K562 (cell line): Measurements from ENCODE around the gene SCN1B. TPM values are rescaled to one million over a fixed set of nuclear protein-coding genes. Genes with fewer than 3 reads are reported as not detected.
"Not testable (repeated sequence)": the region's sequence is repeated elsewhere in the genome, so short reads cannot be mapped to it uniquely, and the experiment has no call there.

Experiments
- ATAC-seq: fragments of 200-7000 bp; cut with Tn5 transposase; 3 replicates; pipeline ENCODE4 v1.9.1; 2020; ENCODE audit warnings: moderate library complexity
- BruUV-seq: library from RNA; stranded (reverse); fragments of 400-500 nt; replicated peaks from 2 replicates; lab custom pipeline; 2021; lab: Mats Ljungman, UMichigan
- CTCF ChIA-PET: fragments of 300-600 bp; formaldehyde crosslinking; extraction: SDS; loops from one replicate; lab custom pipeline; 2021; ENCODE audit warnings: low intra/inter-chr PET ratio; lab: Yijun Ruan, JAX
- POLR2A ChIA-PET: fragments of 300-600, 350-650 bp; sonication (Branson Sonifier 250); formaldehyde crosslinking; extraction: SDS; loops from one replicate; lab custom pipeline; 2021; ENCODE audit warnings: antibody characterized with exemption, inconsistent platforms; lab: Yijun Ruan, JAX
- DNase-seq, 4 experiments: peaks; one replicate each; pipeline versions ENCODE4 v3.0.0 to v3.0.0-alpha.2; 2011 to 2018; ENCODE audit warnings: low spot score in 3 of 4, mixed read lengths in 3 of 4; ENCODE audit errors: extremely low read depth in 1 of 4
- FAIRE-seq: peaks from 2 replicates; lab custom pipeline; 2011; peaks lifted over from hg19 to GRCh38; lab: Jason Lieb, UNC
- H2AFZ ChIP-seq: 2 replicates; pipeline ENCODE4 v1.6.0; 2011; ENCODE audit warnings: low read depth, low read length, control low read depth, inconsistent platforms
- H3K27ac ChIP-seq: fragments of 200-600 bp; 3 replicates; pipeline ENCODE4 v1.8.0; 2011; ENCODE audit warnings: low read depth, mild to moderate bottlenecking, control low read depth, inconsistent platforms, low read length, moderate library complexity, mixed read lengths; ENCODE audit errors: extremely low read depth
- H3K27me3 ChIP-seq, 2 experiments: fragments of 300-600 bp in 1 of 2; 2 replicates in 1 of 2; 3 replicates in 1 of 2; pipeline versions ENCODE4 v1.6.0 to v1.8.0; 2011; ENCODE audit warnings: inconsistent platforms in 2 of 2, low read length in 2 of 2, mild to moderate bottlenecking in 1 of 2, mixed read lengths in 1 of 2, moderate library complexity in 1 of 2; ENCODE audit not compliant: control insufficient read depth in 2 of 2, insufficient read depth in 2 of 2
- H3K36me3 ChIP-seq: fragments of 300-600 bp; 3 replicates; pipeline ENCODE4 v1.8.0; 2011; ENCODE audit warnings: mild to moderate bottlenecking, low read length, inconsistent platforms; ENCODE audit not compliant: control insufficient read depth, insufficient read depth
- H3K4me1 ChIP-seq, 2 experiments: fragments of 200-600 bp in 1 of 2; replicated peaks in 1 of 2; 2 replicates in 1 of 2; 3 replicates in 1 of 2; pipeline versions ENCODE4 v1.5.1 to v1.8.0; 2011; ENCODE audit warnings: inconsistent platforms in 2 of 2, low read length in 2 of 2, mild to moderate bottlenecking in 1 of 2, mixed read lengths in 1 of 2, moderate library complexity in 1 of 2; ENCODE audit not compliant: control insufficient read depth in 2 of 2, insufficient read depth in 2 of 2
- H3K4me2 ChIP-seq: 2 replicates; pipeline ENCODE4 v1.6.1; 2011; ENCODE audit warnings: low read length, control low read depth, inconsistent platforms, mixed read lengths; ENCODE audit not compliant: insufficient read depth
- H3K4me3 ChIP-seq: fragments of 200-600 bp; sonication (generic), shearing (Covaris generic); 2 replicates; pipeline ENCODE4 v1.5.1; 2016; ENCODE audit warnings: control low read depth, inconsistent platforms
- H3K79me2 ChIP-seq: fragments of 200-600 bp; 3 replicates; pipeline ENCODE4 v1.8.0; 2011; ENCODE audit warnings: low read length, inconsistent platforms; ENCODE audit not compliant: control insufficient read depth, insufficient read depth
- H3K9ac ChIP-seq, 2 experiments: 2 replicates each; pipeline versions ENCODE4 v1.6.0 to v1.6.1; 2011; ENCODE audit warnings: low read depth in 2 of 2, low read length in 2 of 2, control low read depth in 1 of 2, inconsistent platforms in 1 of 2, mild to moderate bottlenecking in 1 of 2, mixed read lengths in 1 of 2; ENCODE audit not compliant: insufficient read depth in 1 of 2
- H3K9me1 ChIP-seq: one replicate; pipeline ENCODE4 v1.6.0; 2011; ENCODE audit warnings: inconsistent platforms, mild to moderate bottlenecking, low read length, moderate library complexity; ENCODE audit not compliant: control insufficient read depth, insufficient read depth
- H3K9me3 ChIP-seq: replicated peaks from 2 replicates; pipeline ENCODE4 v1.5.1; 2011; ENCODE audit warnings: low read depth, low read length, inconsistent platforms; ENCODE audit not compliant: control insufficient read depth, insufficient read depth
- H4K20me1 ChIP-seq: replicated peaks from 2 replicates; pipeline ENCODE4 v1.6.1; 2011; ENCODE audit warnings: low read length, inconsistent platforms, mixed read lengths; ENCODE audit not compliant: control insufficient read depth, insufficient read depth
- CCAR2 ChIP-seq: fragments of 200-400 bp; formaldehyde crosslinking; IDR thresholded peaks from 2 replicates; pipeline ENCODE4 v1.6.1; 2017; ENCODE audit warnings: mild to moderate bottlenecking, low read depth, low read length
- GMEB1 ChIP-seq: fragments of 250-450 bp; sonication (Bioruptor Pico); IDR thresholded peaks from 2 replicates; pipeline ENCODE4 v1.4.0; 2020; ENCODE audit warnings: mild to moderate bottlenecking
- GTF2F1 ChIP-seq: IDR thresholded peaks from 2 replicates; pipeline ENCODE4 v1.6.1; 2011; ENCODE audit warnings: low read depth, low read length, improper control_type of control experiment
- HIVEP1 ChIP-seq: fragments of 250-450 bp; sonication (Bioruptor Pico); IDR thresholded peaks from 2 replicates; pipeline ENCODE4 v1.4.0; 2020; ENCODE audit warnings: mild to moderate bottlenecking
- POLR3A ChIP-seq: IDR thresholded peaks from 2 replicates; pipeline ENCODE4 v1.6.1; 2011; ENCODE audit warnings: borderline replicate concordance, mild to moderate bottlenecking, moderate library complexity; ENCODE audit not compliant: insufficient read length, insufficient read depth; ENCODE audit errors: extremely low read depth
- SMC3 ChIP-seq: conservative IDR thresholded peaks from 2 replicates; pipeline ENCODE4 v1.6.1; 2011; ENCODE audit warnings: low read depth, low read length, improper control_type of control experiment; ENCODE audit not compliant: insufficient read depth
- ZNF431 ChIP-seq: sonication (generic); formaldehyde crosslinking; IDR thresholded peaks from 2 replicates; pipeline ENCODE4 v1.8.0; 2022; ENCODE audit warnings: mild to moderate bottlenecking, missing genetic modification reagents
- WGBS: fragments of 100-300 bp; shearing (Covaris generic); methylation state at CpG from one replicate; pipeline ENCODE4 v1.1.6; 2016; ENCODE audit warnings: low coverage, mixed read lengths; ENCODE audit not compliant: insufficient coverage; ENCODE audit errors: missing lambda C conversion rate; 5-methylcytosine and 5-hydroxymethylcytosine counted together
- in situ Hi-C: fragments of 300-500 bp; cut with MboI; formaldehyde crosslinking; loops from 4 replicates; pipeline ENCODE4 v1.15.0; 2018; ENCODE audit warnings: inconsistent platforms, mixed read lengths
- intact Hi-C: fragments of 100-400 bp; cut with micrococcal nuclease; formaldehyde crosslinking; loops from 2 replicates; pipeline ENCODE4 v1.14.2; 2022
- polyA plus RNA-seq, 8 experiments: library from polyadenylated mRNA; depleted of rRNA in 4 of 8; stranded (reverse) in 5 of 8; unstranded in 3 of 8; fragments of >200 nt; fragmentation: Nextera tagmentation in 2 of 8; fragmentation: Illumina TruSeq in 1 of 8; extraction: Ambion mirVana in 2 of 8; extraction: Trizol in 1 of 8; gene quantifications; 2 replicates each; pipeline versions ENCODE4 v1.2.1 to v1.2.3, GENCODE V29; 2011 to 2014; ENCODE audit warnings: inconsistent platforms in 1 of 8, missing spikeins in 1 of 8
- total RNA-seq, 7 experiments: library from RNA; depleted of rRNA in 6 of 7; stranded (reverse); fragments of >200 nt in 6 of 7; fragmentation: Illumina TruSeq in 2 of 7; extraction: Trizol in 2 of 7; gene quantifications; 2 replicates each; pipeline versions ENCODE4 v1.2.1 to v1.2.3, GENCODE V29; 2011 to 2021; ENCODE audit warnings: low replicate concordance in 1 of 7
- TF ChIP-seq, protein P1 (sequence below): fragments of 450-650 bp; IDR thresholded peaks from 2 replicates; pipeline ENCODE4 v1.6.1; 2017; ENCODE audit warnings: antibody characterized with exemption, mild to moderate bottlenecking

The SCN1B gene
- total and polyA plus RNA-seq, 9 of the 15 experiments (the other 6 are each of a cell fraction or from before 2014, with no cell fraction given) = 0.03 to 2.5 (median 0.91) TPM

- TF ChIP-seq, protein P1, sequence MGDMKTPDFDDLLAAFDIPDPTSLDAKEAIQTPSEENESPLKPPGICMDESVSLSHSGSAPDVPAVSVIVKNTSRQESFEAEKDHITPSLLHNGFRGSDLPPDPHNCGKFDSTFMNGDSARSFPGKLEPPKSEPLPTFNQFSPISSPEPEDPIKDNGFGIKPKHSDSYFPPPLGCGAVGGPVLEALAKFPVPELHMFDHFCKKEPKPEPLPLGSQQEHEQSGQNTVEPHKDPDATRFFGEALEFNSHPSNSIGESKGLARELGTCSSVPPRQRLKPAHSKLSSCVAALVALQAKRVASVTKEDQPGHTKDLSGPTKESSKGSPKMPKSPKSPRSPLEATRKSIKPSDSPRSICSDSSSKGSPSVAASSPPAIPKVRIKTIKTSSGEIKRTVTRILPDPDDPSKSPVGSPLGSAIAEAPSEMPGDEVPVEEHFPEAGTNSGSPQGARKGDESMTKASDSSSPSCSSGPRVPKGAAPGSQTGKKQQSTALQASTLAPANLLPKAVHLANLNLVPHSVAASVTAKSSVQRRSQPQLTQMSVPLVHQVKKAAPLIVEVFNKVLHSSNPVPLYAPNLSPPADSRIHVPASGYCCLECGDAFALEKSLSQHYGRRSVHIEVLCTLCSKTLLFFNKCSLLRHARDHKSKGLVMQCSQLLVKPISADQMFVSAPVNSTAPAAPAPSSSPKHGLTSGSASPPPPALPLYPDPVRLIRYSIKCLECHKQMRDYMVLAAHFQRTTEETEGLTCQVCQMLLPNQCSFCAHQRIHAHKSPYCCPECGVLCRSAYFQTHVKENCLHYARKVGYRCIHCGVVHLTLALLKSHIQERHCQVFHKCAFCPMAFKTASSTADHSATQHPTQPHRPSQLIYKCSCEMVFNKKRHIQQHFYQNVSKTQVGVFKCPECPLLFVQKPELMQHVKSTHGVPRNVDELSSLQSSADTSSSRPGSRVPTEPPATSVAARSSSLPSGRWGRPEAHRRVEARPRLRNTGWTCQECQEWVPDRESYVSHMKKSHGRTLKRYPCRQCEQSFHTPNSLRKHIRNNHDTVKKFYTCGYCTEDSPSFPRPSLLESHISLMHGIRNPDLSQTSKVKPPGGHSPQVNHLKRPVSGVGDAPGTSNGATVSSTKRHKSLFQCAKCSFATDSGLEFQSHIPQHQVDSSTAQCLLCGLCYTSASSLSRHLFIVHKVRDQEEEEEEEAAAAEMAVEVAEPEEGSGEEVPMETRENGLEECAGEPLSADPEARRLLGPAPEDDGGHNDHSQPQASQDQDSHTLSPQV = no peak
- TF ChIP-seq ZNF431 (CRISPR knock-in tag) = no peak
- TF ChIP-seq SMC3 = no peak
- TF ChIP-seq POLR3A = no peak
- no peak for TF ChIP-seq GTF2F1
- TF ChIP-seq HIVEP1 = no peak
- no peak for TF ChIP-seq GMEB1
- no peak for TF ChIP-seq CCAR2
- TF ChIP-seq, all 486 proteins: peak for 5
These were observed 38.5 kb upstream of the SCN1B start (continued) for GRCh38 chr19:34991542-34992333.

DNA sequence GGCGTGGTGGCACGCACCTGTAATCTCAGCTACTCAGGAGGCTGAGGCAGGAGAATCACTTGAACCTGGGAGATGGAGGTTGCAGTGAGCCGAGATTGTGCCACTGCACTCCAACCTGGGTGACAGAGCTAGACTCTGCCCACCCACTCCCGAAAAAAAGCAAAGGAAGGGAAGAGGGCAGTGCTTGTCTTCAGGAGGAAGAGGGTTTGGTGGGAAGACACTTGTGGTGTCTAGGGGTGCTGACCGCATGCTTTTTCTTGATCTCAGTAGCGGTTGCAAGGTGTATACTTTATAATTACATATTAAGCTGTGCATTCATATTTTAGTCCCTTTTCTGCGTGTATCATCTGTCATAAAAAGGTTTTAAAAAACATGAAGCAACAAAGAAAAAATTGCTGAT, 37.7 kb upstream of the SCN1B start:
- DNase-seq, CTCF ChIA-PET, FAIRE-seq, intact Hi-C loops, H3K79me2 ChIP-seq, H3K4me1 ChIP-seq, H3K9me3 ChIP-seq, H3K36me3 ChIP-seq, H3K27ac ChIP-seq, H3K4me2 ChIP-seq, in situ Hi-C loops, H3K4me3 ChIP-seq, H3K9ac ChIP-seq, H3K9me1 ChIP-seq, BruUV-seq, H4K20me1 ChIP-seq, H2AFZ ChIP-seq, ATAC-seq: not testable (repeated sequence)
- WGBS = 25% methylated on average over 7 of the region's 7 CpGs
- POLR2A ChIA-PET = interaction anchor here (0.9 to 1.0 kb wide), 2 partner anchors 9 to 15 kb away, joined by 3 to 4 read pairs; no protein-coding TSS in a partner anchor
- peaks cover 0 to 14% of the 10 kb centered on the region in 2 experiments; a peak in 1 of 5 replicates for H3K27me3 ChIP-seq
